ENCODE data around the gene PAH.
"Not testable (repeated sequence)": the region's sequence is repeated elsewhere in the genome, so short reads cannot be mapped to it uniquely, and the experiment has no call there.

PAH gene

DNA sequence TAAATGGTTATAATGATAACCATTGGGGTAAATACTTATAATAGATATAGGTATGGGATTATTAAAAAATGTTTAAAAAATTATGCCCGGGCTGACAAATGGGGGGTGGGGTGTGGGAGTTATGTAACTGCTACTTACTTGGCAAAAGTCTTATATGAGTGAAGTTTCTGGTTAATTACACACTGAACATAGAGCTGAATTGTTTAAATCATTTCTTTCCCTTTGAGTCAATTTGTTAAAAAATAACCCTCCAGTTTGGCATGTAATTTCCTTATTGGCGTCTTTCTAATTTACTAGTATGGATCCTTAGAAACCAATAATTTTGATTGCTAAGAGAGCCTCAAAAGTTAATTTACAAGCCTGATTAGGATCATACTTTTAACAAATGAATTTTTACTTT lies 16.7 kb downstream of the PAH start:
- DNase-seq (ENCODE audit: low read depth in 3 of 3): no peak

DNA sequence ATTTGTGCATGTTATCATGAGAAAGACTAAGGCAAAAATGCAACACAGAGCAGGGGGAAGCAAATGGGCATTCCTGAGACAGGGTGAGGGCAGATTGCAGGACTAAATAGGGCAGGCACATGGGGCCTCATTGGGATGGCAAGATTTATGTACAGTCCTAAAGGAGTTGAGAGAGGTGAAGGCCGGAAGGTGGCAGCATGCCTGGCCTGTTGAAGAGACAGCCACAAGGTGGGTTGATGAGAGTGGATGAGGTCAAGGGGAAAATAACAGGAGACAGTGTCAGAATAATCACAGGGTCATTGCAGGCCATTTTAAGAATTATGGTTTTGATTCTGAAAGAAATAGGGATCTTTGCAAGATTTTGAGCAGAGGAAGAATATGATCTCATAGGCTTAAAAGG lies 21.0 kb downstream of the PAH start:
- DNase-seq (ENCODE audit: low read depth in 3 of 3): no peak

DNA sequence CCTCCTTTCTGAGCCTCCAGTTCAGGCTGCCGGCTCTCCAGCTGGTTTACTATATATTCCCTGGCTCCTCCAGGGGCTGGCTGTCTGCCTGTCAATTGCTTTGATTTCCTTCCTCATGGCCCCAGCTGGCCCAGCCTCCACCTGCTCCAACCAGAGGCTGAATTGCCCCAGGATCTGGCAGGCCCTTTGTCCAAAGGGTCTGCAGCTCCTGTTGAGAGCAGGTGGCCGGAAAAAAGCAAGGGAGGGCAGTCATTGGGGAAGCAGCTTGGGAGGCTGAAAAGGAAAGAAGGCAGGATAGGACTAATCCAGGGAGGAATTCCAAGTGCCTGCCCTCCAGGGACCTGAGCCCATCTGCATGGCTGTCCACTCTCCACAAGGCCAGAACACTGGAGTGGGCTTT lies 25.3 kb downstream of the PAH start:
- DNase-seq (ENCODE audit: low read depth in 3 of 3): no peak

DNA sequence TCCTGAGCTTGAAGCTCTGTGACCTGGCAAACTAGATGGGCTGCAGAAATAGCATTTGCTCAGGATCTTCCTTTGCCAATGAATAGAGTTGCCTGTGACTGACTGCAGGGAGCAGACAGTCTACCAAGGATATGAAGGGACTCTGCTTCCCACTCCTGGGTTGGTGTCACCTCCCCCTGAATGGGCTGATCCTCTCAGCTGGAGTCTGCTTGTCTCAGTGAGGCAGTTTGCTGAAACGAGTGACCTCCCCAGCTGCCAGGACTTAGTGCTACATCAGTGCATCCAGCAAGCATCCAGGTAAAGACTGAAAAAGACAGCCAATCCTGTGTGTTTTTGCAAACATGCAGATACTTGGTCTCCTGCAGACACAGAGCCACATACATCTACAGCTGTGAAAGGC lies 28.5 kb downstream of the PAH start:
- DNase-seq (ENCODE audit: low read depth in 3 of 3): no peak

DNA sequence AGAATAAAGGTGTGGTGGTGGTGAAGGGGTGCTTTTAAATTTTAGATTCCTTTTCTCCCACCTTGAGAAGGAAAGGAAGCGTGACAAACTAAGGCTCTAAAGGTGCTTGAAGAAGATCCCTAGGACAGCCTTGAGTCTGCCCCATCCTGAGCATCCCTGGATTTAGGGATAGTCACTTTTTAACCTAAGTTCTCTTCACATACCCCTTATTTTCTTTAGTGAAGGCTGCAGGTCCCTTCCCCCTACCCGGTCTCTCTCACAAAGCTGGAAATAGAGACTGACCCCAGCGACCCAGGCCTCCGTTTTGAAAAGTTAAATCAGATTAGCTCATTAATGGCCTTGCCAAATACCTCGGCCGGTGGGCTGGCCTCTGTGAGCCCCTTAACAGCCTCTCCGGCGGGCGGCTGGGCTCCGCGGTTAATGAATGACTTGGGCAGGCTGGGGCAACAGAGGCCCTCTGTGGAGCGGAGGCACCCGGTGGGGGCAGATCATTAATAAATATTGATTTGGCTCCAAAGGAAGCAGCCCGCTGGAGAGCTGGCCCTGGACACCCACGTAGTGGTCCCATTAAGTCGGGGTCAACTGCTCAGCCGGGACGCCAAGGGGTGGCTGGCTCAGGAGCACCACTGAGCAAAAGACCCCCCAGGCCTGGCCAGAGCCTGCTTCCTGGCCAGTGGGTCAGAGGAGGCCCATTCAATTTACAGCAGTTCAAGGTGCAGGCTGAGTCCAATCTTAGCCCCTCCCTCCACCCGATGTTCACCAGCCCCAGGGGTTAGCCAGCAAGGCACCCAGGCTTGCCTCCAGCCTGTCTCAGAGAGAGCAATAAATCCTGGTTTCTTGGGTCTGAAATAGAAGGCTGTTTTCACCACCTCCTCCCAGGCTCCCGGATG lies 31.8 kb downstream of the PAH start:
- no peak for DNase-seq (ENCODE audit: low read depth in 3 of 3)

DNA sequence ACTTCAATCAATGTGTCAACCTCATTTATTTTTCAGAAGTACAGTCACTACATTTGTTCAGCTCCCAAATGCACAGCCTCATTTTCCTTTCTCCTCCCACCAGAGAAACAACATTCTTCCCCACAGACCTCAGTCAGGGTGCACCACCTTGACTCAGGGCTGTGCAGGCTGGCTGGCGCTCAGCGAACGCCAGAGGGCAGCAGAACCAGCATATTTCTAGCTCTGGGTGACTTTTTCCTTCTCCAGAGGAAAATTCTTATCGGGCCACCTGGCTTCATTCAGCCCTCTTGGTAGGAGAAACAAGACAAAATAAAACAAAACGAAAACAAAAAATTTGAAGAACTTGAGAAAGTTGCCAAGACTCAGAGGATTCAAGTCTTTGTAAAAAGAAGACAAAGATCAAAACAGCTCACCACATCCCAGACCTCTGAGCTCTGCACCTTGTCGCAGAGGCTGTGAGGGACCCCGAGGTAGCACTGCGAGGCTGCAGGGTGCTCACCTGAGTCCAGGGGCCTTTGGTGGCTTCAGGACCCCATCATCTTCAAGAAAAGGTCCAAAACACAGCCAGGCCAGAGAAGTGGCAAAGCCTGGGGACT lies 33.7 kb downstream of the PAH start:
- peak in 1 of 3 donors; percentile 20 for DNase-seq (ENCODE audit: low read depth in 3 of 3)

DNA sequence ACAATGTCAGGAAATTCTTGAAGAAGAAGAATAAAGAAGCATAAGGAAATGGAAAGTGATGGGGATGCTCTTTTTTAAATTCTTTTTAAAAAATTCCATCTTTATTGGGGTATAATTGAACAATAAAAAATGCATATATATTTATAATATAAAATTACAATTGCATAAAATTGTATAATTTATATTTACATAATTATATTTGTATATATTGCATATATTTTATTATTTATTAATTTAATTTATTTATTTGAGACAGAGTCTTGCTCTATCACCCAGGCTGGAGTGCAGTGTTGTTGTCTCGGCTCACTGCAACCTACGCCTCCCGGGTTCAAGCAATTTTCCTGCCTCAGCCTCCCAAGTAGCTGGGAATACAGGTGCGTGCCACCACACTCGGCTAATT lies 36.3 kb downstream of the PAH start:
- DNase-seq (ENCODE audit: low read depth in 3 of 3): no peak

DNA sequence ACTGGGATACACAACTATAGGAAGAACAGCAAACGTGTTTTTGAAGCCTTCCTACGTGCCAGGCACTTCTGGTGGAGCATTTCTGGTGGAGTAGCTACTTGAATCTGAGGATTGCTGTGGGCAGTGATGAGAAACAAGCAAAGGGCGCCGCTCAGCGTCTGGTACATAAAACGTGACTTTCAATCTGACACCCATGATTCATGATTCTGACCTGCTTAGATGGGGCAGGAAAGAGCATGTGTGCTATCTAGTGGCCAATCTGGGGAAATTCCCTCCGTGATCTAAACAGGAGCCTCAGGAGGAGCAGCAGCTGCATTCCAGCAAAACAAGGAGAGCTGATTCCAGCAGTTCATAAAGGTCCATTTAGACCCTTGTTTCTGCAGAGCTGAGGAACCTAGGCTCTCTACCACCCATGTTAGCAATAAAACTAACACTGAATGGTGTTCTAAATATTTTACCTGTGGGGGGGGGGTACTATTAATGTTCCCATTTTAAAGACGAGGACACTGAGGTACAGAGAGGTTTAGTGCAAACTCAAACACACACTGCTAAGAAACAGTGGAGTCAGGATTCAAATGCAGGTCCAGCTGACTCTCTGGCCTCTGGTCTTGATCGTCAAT lies 37.8 kb downstream of the PAH start:
- peak; percentile 2 to 11 (median 8) for DNase-seq (ENCODE audit: low read depth in 3 of 3)

DNA sequence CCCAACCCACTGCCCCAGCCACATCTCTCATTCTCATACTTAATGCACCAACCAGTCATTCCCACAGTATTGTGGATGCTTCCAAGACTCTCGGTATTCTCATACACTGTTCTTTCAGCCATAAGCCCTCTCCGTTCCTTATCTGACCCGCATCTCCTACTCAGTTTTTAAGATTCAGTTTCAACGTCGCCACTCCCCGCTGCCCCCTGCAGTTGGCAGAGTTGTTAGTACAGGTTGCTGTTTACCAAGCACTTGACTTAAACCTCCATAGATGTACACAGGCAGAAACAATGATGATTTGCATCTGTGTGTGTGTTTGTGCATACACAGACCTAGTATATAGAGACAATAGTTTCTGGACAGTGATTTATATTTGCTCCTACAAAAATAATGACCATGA lies 40.2 kb downstream of the PAH start:
- DNase-seq (ENCODE audit: low read depth in 3 of 3): no peak

DNA sequence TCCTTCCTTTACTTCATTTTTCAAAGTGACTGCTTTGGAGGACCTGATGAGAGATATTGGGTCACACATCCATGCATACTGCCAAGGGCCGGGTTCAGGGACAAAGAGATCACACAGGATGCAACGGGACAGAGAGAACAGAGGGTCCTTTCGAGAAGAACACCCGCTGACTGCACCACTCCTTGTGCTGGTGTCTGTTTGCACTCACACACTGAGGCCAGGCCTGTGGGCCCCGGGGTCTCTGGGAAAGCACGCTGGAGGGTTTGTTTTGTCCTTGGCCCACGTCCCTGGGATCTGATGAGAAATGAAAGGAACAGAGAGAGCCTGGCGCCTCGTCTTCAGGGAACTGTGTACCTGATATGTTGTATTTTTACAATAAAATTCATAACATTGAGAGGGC lies 42.2 kb downstream of the PAH start:
- DNase-seq (ENCODE audit: low read depth in 3 of 3): no peak

DNA sequence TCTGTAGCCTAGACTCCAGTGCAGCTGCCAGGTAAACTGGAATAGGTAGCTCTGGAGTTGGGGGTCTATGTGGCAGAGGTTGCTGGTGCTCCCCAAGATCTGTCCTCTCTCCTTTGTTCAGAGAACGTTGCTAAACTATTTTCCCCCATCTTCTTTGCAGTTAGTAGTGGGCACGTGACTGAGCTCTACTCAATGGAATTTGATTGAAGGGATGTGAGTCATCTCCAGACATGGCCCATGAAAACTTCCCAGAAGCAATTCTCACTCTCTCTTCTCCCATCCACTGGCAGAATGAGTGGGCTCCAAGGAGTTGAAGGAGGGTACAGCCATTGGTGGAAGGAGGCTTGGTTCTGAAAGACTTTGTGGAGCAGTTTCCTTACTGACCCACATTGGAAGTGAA lies 44.0 kb downstream of the PAH start:
- no peak for DNase-seq (ENCODE audit: low read depth in 3 of 3)

DNA sequence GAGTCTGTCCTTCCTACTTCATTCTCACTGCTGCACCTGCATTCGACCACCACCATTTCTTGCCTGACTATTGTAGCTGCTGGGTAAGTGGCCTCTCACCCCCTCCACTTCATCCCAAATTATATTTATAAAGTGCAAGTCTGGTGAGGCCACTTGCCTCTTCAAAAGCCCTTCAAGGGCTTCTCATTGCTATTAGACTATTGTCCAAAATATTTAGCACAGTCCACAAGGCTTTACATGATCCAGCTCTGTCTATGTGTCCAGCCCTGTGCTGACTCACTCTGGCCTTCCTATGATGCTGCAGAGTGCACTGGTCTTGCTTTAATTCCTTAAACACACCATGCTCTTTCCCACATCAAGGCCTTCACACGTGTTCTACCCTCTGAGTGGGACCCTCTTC lies 46.0 kb downstream of the PAH start:
- DNase-seq (ENCODE audit: low read depth in 3 of 3): no peak

DNA sequence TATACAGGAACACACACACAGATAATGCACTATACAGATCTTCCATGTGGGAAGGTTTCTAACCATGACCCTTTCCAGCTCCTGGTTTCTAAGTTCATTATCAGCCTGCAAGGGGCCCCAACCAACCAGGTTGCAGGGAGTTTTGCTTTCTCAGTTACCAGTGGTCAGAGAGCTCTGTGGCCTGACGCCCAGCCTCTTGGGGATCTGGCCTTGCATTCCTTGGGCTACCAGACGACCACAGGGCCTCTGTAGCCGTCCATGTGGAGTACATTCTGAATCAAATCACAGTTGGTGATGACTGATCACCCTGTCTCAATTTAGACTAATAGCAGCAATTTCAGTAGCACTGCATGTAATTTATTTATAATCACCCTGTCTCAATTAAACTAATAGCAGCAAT lies 47.5 kb downstream of the PAH start:
- no peak for DNase-seq (ENCODE audit: low read depth in 3 of 3)

DNA sequence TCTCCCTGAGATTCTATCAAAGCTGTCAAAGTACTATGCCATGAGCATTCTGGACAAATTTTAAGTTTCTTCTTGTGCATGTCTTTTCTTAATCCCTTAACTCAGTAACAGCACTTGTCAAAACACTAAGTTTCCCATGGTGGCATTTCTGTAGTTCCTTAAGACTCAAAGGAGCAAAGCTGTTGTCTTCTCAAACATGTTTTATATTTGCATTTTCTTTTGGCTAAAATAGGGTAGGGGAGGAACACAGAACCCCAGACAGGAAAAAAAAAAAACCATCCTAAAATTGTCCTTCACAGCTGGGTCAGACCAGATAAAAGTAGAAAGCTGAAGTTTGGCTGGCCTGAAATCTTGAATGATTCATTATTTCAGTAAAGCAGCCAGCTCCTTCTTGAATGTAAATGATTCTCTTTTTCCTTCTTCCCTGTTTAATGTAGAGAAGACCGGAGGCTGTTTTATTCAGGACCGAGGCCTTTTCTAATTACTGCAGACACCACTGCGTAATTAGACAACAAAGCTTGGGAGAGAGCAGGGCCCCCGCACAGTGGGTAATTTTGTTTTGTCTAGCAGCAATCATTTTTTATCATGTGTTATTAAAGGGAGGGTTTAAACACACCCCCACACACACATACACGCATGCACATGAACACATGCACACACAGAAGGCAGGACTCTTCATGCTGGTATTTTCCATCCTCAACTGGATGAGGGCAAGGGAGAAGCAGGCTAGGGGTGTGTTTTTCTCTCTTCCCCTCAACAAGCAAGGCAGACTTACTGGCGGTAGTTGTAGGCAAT lies 51.0 kb downstream of the PAH start:
- no peak for DNase-seq (ENCODE audit: low read depth in 3 of 3)

DNA sequence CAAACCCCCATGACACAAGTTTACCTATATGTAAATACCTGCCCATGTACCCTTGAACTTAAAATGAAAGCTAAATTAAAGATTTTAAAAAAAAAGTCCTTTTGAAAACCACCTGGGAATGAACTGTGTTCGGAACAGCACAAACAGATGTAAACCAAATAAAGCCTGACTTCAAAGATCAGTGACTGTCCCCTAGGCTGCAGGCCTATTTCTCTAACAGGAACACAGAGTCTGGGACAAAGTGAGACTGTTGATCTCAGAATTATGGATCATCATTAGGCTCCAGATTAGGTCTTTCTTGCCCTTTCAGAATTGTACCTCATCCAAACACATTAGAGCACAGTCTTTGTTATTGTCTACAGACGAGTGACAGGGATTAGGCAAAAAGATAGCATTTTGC lies 54.6 kb downstream of the PAH start:
- DNase-seq (ENCODE audit: low read depth in 3 of 3): no peak

DNA sequence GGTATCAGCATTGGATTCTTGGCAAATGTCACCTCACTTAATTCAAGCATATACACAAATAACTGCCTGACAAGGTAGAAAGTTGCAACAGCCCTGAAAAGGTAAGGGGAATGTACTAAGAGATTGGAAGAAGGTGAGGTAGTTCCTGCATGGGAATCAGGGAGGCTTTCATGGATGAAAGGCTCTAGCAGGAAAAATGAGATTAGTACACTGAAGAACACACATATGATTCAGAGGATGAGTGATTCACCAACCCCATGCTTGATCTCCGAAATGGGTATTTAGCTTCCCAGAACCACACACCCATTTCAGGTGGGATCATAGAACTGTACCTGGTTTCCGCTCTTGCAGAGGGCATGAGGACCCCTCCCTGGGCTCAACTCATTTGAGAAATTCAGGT lies 65.8 kb downstream of the PAH start:
- DNase-seq (ENCODE audit: low read depth in 3 of 3): no peak

DNA sequence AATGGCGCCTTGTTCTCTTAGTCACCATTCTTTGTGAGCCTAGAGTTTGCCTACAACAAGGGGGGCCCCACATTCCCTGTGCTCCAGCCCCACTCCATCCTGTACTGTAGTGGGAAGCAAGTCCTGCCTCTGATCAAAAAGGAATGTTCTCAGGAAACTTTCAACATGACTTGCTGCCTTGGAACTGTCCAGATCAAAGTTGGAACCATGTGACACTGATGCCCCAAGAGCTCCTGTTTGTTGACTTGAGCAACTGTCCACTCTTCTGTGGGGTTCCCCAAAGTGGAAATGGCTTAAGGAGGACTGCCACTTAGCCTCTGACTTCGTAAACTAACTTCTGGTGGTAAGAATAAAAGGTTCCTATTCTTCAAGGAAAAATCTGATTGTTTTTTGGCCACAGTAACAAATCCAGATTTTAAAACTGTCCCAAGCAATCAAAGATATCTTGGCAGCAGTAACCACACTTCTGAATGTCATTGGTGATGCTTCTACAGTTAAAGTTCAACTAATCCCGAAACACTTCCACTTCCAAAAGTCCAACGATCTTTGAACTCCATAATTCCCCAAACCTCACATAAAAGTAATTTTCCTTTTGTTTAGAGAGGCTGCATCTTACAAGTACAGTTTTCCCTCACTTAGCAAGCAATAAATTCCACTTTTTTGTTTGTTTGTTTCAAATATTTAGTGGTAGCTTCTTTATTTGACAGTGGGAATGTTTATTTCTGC lies 67.2 kb downstream of the PAH start:
- no peak for DNase-seq (ENCODE audit: low read depth in 3 of 3)

DNA sequence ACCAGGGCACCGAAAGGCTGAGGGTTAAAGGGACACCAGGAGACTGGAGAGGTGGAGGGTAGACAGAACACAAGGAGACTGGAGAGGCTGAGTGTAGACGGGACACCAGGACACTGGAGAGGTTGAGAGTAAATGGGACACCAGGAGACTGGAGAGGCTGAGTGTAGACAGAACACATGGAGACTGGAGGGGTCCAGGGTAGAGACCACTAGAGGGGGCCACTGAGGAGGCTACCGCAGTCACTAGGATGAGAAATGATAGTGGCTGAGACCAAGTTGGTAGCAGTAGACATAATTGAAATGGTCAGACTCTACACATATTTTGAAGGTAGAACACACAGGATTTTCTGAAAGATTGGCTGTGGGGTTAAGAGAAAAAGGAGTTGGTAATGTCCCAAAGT lies 68.2 kb downstream of the PAH start:
- DNase-seq (ENCODE audit: low read depth in 3 of 3): no peak

DNA sequence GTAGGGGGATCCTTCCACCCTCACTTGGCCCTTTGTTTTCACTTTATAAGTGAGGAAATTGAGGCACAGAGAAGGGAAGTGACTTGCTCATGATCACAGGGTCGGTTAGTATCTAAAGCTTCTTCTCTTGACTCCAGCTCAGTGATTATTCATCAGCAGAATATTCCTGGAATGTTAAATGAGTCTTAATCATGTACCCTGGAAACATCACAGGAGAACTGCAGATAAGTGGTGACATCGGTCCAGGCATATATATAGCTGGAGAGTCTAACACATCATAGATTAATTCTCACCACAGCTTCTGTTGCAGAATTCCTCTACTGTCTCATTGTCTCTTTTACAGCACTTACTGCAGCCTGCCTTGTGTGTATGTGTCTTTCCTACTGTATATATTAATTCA lies 69.9 kb downstream of the PAH start:
- no peak for DNase-seq (ENCODE audit: low read depth in 3 of 3)

DNA sequence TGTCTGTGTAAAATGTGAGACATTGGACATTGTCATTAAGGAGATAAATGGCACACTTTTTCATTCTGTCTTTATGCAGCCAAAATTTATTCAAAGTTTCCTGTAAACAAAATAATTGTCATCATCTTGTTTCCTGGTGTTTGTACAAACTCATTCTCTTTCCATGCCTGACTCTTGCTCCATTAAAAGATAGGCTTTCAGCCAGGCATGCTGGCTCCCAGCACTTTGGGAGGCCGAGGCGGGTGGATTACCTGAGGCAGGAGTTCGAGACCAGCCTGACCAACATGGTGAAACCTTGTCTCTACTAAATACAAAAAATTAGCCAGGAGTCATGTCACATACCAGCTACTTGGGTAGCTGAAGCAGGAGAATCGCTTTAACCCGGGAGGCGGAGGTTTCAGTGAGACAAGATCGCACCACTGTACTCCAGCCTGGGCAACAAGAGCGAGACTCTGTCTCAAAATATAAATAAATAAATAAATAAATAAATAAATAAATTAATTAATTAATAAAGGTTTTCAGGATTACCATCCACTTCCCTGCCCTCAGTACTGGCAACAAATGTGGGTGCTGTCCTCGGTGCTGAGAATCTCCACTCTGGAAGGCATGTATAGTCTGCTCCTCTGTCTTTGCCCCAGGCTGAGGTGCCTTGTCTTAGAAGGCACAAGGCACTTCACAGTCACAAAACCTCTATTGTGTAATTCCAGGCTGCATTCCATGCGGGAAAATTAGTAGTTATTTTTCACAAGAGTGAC lies 83.2 kb downstream of the PAH start:
- no peak for DNase-seq (ENCODE audit: low read depth in 3 of 3)

DNA sequence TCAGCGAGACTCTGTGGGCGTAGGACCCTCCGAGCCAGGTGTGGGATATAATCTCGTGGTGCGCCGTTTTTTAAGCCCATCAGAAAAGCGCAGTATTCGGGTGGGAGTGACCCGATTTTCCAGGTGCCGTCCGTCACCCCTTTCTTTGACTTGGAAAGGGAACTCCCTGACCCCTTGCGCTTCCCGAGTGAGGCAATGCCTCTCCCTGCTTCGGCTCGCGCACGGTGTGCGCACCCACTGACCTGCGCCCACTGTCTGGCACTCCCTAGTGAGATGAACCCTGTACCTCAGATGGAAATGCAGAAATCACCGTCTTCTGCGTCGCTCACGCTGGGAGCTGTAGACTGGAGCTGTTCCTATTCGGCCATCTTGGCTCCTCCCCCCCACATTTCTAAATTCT lies 84.2 kb downstream of the PAH start:
- DNase-seq (ENCODE audit: low read depth in 3 of 3): not testable (repeated sequence)

Data from stimulated activated CD4-positive, alpha-beta T cell treated with anti-CD3 and anti-CD28 coated beads, TNF-alpha, amount 100 ng/mL, for 48 hours (primary cell).